ENCODE results near the gene FCHSD2. TPM values are rescaled to one million over a fixed set of nuclear protein-coding genes. Genes with fewer than 3 reads are reported as not detected.
A peak's percentile ranks its signal among the peaks of the same experiment; 100 is the strongest.
"Not testable (repeated sequence)": the region's sequence is repeated elsewhere in the genome, so short reads cannot be mapped to it uniquely, and the experiment has no call there.

Gene FCHSD2
- total RNA-seq, 4 donors from 2014 or later = 20.4 to 42.4 (median 26.4) TPM

- peaks cover 18 to 46% (median 45%) of the 10 kb centered on the region in 4 donors for H3K4me1 ChIP-seq
- WGBS = 8% methylated on average over 25 of the region's 26 CpGs
- intact Hi-C loops (cut with DNase I) = loop anchor here (2.0 to 5.0 kb wide), 2 partner anchors 36 to 308 kb away; no protein-coding TSS in a partner anchor
- TF ChIP-seq CTCF (IDR thresholded peaks at IDR 0.05) (no peak), POLR2A (IDR thresholded peaks at IDR 0.05; ENCODE audit: low read depth) (no peak), POLR2AphosphoS5 (IDR thresholded peaks at IDR 0.05) (peak in 1 of 2 donors; percentile 14)
- peak overlapping the region; percentile 85 to 94 (median 92) for H3K4me3 ChIP-seq
- H3K9me3 ChIP-seq = no peaks in the 10 kb centered on the region
- peak overlapping the region; percentile 96 to 98 (median 97) for H3K27ac ChIP-seq (replicated peaks in 1 of 4)
- peaks cover 0 to 11% (median 2%) of the 10 kb centered on the region in 4 donors for H3K36me3 ChIP-seq
- DNase-seq (ENCODE audit: extremely low spot score) = peak; percentile 91
- no peaks in the 10 kb centered on the region for H3K27me3 ChIP-seq
Observed at GRCh38 chr11:73140213-73141030, 1.7 kb downstream of the FCHSD2 start.

GRCh38 chr11:73139476-73140198 is 2.5 kb downstream of the FCHSD2 start:
- H3K9me3 ChIP-seq = no peaks in the 10 kb centered on the region
- TF ChIP-seq POLR2AphosphoS5 (IDR thresholded peaks at IDR 0.05) = peak in 1 of 2 donors; percentile 49
- TF ChIP-seq CTCF (IDR thresholded peaks at IDR 0.05) = no peak
- no peak for DNase-seq (ENCODE audit: extremely low spot score)
- H3K27ac ChIP-seq (replicated peaks in 1 of 4) = peak overlapping the region; percentile 96 to 98 (median 97)
- no peaks in the 10 kb centered on the region for H3K27me3 ChIP-seq
- H3K36me3 ChIP-seq = peaks cover 0 to 16% (median 4%) of the 10 kb centered on the region in 4 donors
- WGBS = 43% methylated on average over 2 of the region's 2 CpGs
- intact Hi-C loops (cut with DNase I) = loop anchor here (2.0 to 5.0 kb wide), 2 partner anchors 37 to 307 kb away; no protein-coding TSS in a partner anchor
- H3K4me3 ChIP-seq = peak overlapping the region; percentile 85 to 94 (median 92)
- H3K4me1 ChIP-seq = peaks cover 18 to 46% (median 43%) of the 10 kb centered on the region in 4 donors

GRCh38 chr11:73137944-73138274 is 4.2 kb downstream of the FCHSD2 start:
- H3K4me3 ChIP-seq = no peak overlapping the region
- TF ChIP-seq POLR2AphosphoS5 (IDR thresholded peaks at IDR 0.05) = no peak
- no peak for TF ChIP-seq EP300 (IDR thresholded peaks at IDR 0.05)
- no peak for TF ChIP-seq POLR2A (IDR thresholded peaks at IDR 0.05; ENCODE audit: low read depth)
- TF ChIP-seq CTCF (IDR thresholded peaks at IDR 0.05) = no peak
- no peak for DNase-seq (ENCODE audit: extremely low spot score)
- no peaks in the 10 kb centered on the region for H3K27me3 ChIP-seq
- no peaks in the 10 kb centered on the region for H3K9me3 ChIP-seq
- intact Hi-C loops (cut with DNase I) = no loop called here
- peaks cover 9 to 36% (median 31%) of the 10 kb centered on the region in 4 donors for H3K4me1 ChIP-seq
- no peak overlapping the region for H3K27ac ChIP-seq (replicated peaks in 1 of 4)
- H3K36me3 ChIP-seq = peaks cover 0 to 24% (median 11%) of the 10 kb centered on the region in 4 donors

GRCh38 chr11:73137262-73137943 is 4.7 kb downstream of the FCHSD2 start:
- no peak for DNase-seq (ENCODE audit: extremely low spot score)
- Histone ChIP-seq H3K4me3 (no peak overlapping the region), H3K36me3 (peaks cover 0 to 26% (median 11%) of the 10 kb centered on the region in 4 donors), H3K4me1 (peaks cover 9 to 35% (median 29%) of the 10 kb centered on the region in 4 donors), H3K27me3 (no peaks in the 10 kb centered on the region), H3K27ac (replicated peaks in 1 of 4) (no peak overlapping the region), H3K9me3 (no peaks in the 10 kb centered on the region)
- intact Hi-C loops (cut with DNase I) = no loop called here
- TF ChIP-seq POLR2AphosphoS5 (IDR thresholded peaks at IDR 0.05) (no peak), POLR2A (IDR thresholded peaks at IDR 0.05; ENCODE audit: low read depth) (no peak), EP300 (IDR thresholded peaks at IDR 0.05) (no peak), CTCF (IDR thresholded peaks at IDR 0.05) (no peak)
- 69% methylated on average over 5 of the region's 5 CpGs for WGBS

- DNase-seq (ENCODE audit: extremely low spot score) = not testable (repeated sequence)
Observed at GRCh38 chr11:73136722-73137121, 5.4 kb downstream of the FCHSD2 start.

More at GRCh38 chr11:73136722-73137121, 5.4 kb downstream of the FCHSD2 start:
- H3K27ac ChIP-seq (replicated peaks in 1 of 4); H3K4me3 ChIP-seq; intact Hi-C loops (cut with DNase I); H3K9me3 ChIP-seq; H3K27me3 ChIP-seq: not testable (repeated sequence)
- 95% methylated on average over 8 of the region's 8 CpGs for WGBS
- peaks cover 9 to 35% (median 29%) of the 10 kb centered on the region in 4 donors for H3K4me1 ChIP-seq
- H3K36me3 ChIP-seq = peaks cover 0 to 30% (median 11%) of the 10 kb centered on the region in 4 donors
